ENCODE results near the gene TM2D3.

TM2D3 gene

GRCh38 chr15:101613130-101614000, 38.8 kb downstream of the TM2D3 start:
- Histone ChIP-seq H3K4me1 (ENCODE audit: insufficient read depth, low read length) (no peaks in the 10 kb centered on the region), H3K4me3 (ENCODE audit: low read depth in 1 of 2, low read length in 2 of 2) (no peak overlapping the region), H3K79me2 (ENCODE audit: insufficient read depth, low read length) (no peaks in the 10 kb centered on the region), H3K36me3 (ENCODE audit: insufficient read depth, low read length) (no peaks in the 10 kb centered on the region), H2AFZ (ENCODE audit: low read depth, low read length) (no peak overlapping the region), H3K27ac (ENCODE audit: low read length) (no peak overlapping the region), H3K9me3 (ENCODE audit: insufficient read depth, low read length, severe bottlenecking) (no peaks in the 10 kb centered on the region), H3K4me2 (ENCODE audit: insufficient read depth, low read length) (no peak overlapping the region), H3K27me3 (ENCODE audit: insufficient read depth, low read length, poor library complexity) (no peaks in the 10 kb centered on the region), H3K9ac (ENCODE audit: low read depth, low read length) (no peak overlapping the region), H4K20me1 (ENCODE audit: insufficient read depth, low read length) (no peaks in the 10 kb centered on the region)
- ATAC-seq (ENCODE audit: insufficient read depth, low read depth), result no peak
- TF ChIP-seq EZH2 (IDR thresholded peaks at IDR 0.05; ENCODE audit: borderline replicate concordance, low read depth, low read length, severe bottlenecking), result no peak
- TF ChIP-seq, protein P1, sequence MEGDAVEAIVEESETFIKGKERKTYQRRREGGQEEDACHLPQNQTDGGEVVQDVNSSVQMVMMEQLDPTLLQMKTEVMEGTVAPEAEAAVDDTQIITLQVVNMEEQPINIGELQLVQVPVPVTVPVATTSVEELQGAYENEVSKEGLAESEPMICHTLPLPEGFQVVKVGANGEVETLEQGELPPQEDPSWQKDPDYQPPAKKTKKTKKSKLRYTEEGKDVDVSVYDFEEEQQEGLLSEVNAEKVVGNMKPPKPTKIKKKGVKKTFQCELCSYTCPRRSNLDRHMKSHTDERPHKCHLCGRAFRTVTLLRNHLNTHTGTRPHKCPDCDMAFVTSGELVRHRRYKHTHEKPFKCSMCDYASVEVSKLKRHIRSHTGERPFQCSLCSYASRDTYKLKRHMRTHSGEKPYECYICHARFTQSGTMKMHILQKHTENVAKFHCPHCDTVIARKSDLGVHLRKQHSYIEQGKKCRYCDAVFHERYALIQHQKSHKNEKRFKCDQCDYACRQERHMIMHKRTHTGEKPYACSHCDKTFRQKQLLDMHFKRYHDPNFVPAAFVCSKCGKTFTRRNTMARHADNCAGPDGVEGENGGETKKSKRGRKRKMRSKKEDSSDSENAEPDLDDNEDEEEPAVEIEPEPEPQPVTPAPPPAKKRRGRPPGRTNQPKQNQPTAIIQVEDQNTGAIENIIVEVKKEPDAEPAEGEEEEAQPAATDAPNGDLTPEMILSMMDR (IDR thresholded peaks at IDR 0.05; ENCODE audit: borderline replicate concordance, extremely low read depth, low read length, poor library complexity, severe bottlenecking), result no peak
- DNase-seq, result no peak

DNA sequence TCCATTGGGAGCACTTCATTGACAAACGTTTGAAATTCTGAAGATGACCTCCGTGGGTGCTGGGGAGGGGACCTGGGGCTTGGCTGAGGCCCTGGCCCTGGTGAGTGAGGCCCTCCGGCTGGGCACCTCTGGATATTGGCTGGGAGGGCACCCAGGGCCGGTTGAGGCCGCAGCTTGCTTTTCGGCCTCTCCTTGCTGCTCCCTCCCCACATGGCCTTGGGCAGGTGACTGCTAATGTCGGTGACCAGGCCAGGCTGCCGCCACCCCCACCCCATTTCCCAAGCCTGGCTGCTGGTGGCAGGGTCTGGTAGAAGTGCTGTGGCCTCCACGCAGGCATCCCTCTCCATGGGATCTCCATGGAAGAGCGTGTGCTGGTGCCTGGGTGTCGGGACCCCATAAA, 39.5 kb downstream of the TM2D3 start:
- Histone ChIP-seq H3K9ac (ENCODE audit: low read depth, low read length) (no peak overlapping the region), H3K4me3 (ENCODE audit: low read depth in 1 of 2, low read length in 2 of 2) (no peak overlapping the region), H3K9me3 (ENCODE audit: insufficient read depth, low read length, severe bottlenecking) (no peaks in the 10 kb centered on the region), H3K79me2 (ENCODE audit: insufficient read depth, low read length) (no peaks in the 10 kb centered on the region), H3K4me1 (ENCODE audit: insufficient read depth, low read length) (no peaks in the 10 kb centered on the region), H2AFZ (ENCODE audit: low read depth, low read length) (no peak overlapping the region), H3K4me2 (ENCODE audit: insufficient read depth, low read length) (no peak overlapping the region), H3K27me3 (ENCODE audit: insufficient read depth, low read length, poor library complexity) (no peaks in the 10 kb centered on the region), H3K36me3 (ENCODE audit: insufficient read depth, low read length) (no peaks in the 10 kb centered on the region), H4K20me1 (ENCODE audit: insufficient read depth, low read length) (no peaks in the 10 kb centered on the region), H3K27ac (ENCODE audit: low read length) (no peak overlapping the region)
- DNase-seq, result no peak
- ATAC-seq (ENCODE audit: insufficient read depth, low read depth), result no peak
- TF ChIP-seq EZH2 (IDR thresholded peaks at IDR 0.05; ENCODE audit: borderline replicate concordance, low read depth, low read length, severe bottlenecking), result no peak
- TF ChIP-seq, protein P1 (IDR thresholded peaks at IDR 0.05; ENCODE audit: borderline replicate concordance, extremely low read depth, low read length, poor library complexity, severe bottlenecking), result no peak

DNA sequence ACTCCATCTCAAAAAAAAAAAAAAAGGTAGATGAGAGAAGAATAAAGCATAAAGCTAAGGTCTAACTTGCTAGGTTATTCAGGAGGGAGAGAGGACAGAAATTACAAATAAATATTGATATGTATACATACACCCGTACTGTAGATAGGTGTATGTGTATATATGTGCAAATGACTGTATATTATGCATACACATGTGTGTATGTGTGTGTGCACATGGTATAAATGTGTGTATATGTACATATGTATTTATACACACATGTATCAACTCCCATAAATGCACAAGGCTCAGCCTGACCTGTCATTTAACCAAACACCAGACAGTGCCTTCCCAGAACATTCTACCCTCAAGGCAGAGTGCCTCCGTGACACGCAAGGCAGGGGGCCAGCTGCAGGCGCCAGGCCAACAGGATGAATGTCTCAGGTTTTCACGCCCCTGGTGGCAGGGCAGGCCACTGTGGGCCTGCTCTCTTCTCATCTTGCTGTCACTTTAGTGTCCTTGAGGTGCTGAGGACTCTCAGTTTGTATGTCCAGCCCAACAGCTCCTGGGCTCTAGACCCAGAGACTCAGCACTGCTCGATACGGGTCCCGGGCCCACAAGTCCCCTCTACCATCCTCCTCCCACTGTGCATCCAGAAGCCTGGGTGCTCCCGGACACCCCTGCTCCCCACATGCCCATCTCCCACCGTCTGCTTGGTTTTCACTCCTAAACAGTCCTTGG, 40.4 kb downstream of the TM2D3 start:
- no peak overlapping the region for H3K9ac ChIP-seq (ENCODE audit: low read depth, low read length)
- H3K36me3 ChIP-seq (ENCODE audit: insufficient read depth, low read length), result no peaks in the 10 kb centered on the region
- no peak for ATAC-seq (ENCODE audit: insufficient read depth, low read depth)
- no peaks in the 10 kb centered on the region for H3K4me1 ChIP-seq (ENCODE audit: insufficient read depth, low read length)
- no peak overlapping the region for H3K4me2 ChIP-seq (ENCODE audit: insufficient read depth, low read length)
- no peaks in the 10 kb centered on the region for H3K9me3 ChIP-seq (ENCODE audit: insufficient read depth, low read length, severe bottlenecking)
- no peak overlapping the region for H3K4me3 ChIP-seq (ENCODE audit: low read depth in 1 of 2, low read length in 2 of 2)
- H3K27me3 ChIP-seq (ENCODE audit: insufficient read depth, low read length, poor library complexity), result no peaks in the 10 kb centered on the region
- no peaks in the 10 kb centered on the region for H4K20me1 ChIP-seq (ENCODE audit: insufficient read depth, low read length)
- no peaks in the 10 kb centered on the region for H3K79me2 ChIP-seq (ENCODE audit: insufficient read depth, low read length)
- TF ChIP-seq, protein P1 (IDR thresholded peaks at IDR 0.05; ENCODE audit: borderline replicate concordance, extremely low read depth, low read length, poor library complexity, severe bottlenecking), result no peak
- TF ChIP-seq EZH2 (IDR thresholded peaks at IDR 0.05; ENCODE audit: borderline replicate concordance, low read depth, low read length, severe bottlenecking), result no peak
- DNase-seq, result no peak
- H2AFZ ChIP-seq (ENCODE audit: low read depth, low read length), result no peak overlapping the region
- H3K27ac ChIP-seq (ENCODE audit: low read length), result no peak overlapping the region

Measured in DND-41 (cell line).